Cardiac muscle cell (in vitro differentiated cells and primary cell): ENCODE results near the gene PRDM13. TPM values are rescaled to one million over a fixed set of nuclear protein-coding genes. Genes with fewer than 3 reads are reported as not detected.

Experiments
- DNase-seq, 2 donors: peaks; one replicate each; pipeline versions ENCODE4 v3.0.0 to v3.0.0-alpha.2; 2010 to 2017; ENCODE audit warnings: low read depth in 1 of 2, low spot score in 1 of 2
- H3K27ac ChIP-seq: fragments of 200-600 bp; sonication (generic); 2 replicates; pipeline ENCODE4 v1.5.1; 2016
- H3K27me3 ChIP-seq: fragments of 200-600 bp; sonication (generic); 2 replicates; pipeline ENCODE4 v1.6.0; 2016; ENCODE audit warnings: control low read depth
- H3K36me3 ChIP-seq: fragments of 200-600 bp; sonication (generic); 2 replicates; pipeline ENCODE4 v1.5.1; 2016; ENCODE audit warnings: control low read depth
- H3K4me1 ChIP-seq: fragments of 200-600 bp; sonication (generic); 2 replicates; pipeline ENCODE4 v1.8.1; 2017; ENCODE audit warnings: low read depth, mild to moderate bottlenecking, mixed run types
- H3K4me3 ChIP-seq: fragments of 200-600 bp; sonication (generic); 2 replicates; pipeline ENCODE4 v1.5.1; 2016; ENCODE audit warnings: mild to moderate bottlenecking
- H3K9me3 ChIP-seq: fragments of 200-600 bp; sonication (generic); 2 replicates; pipeline ENCODE4 v1.5.1; 2017; ENCODE audit warnings: low read depth, mild to moderate bottlenecking, control low read depth
- CTCF ChIP-seq: IDR thresholded peaks from 2 replicates; pipeline ENCODE4 v1.5.1; 2012; ENCODE audit warnings: low read depth, mild to moderate bottlenecking, low read length
- polyA plus RNA-seq: library from polyadenylated mRNA; unstranded; fragments of >200 nt; fragmentation: Nextera tagmentation; extraction: Ambion mirVana; gene quantifications from 2 replicates; pipeline ENCODE4 v1.2.1, GENCODE V29; 2016
- total RNA-seq: library from RNA; depleted of rRNA; stranded (reverse); fragments of >200 nt; gene quantifications from 2 replicates; pipeline ENCODE4 v1.2.3, GENCODE V29; 2016

Gene PRDM13
- total RNA-seq (not detected in 2 replicates), polyA plus RNA-seq (not detected in 2 replicates)

- Histone ChIP-seq H3K9me3 (no peaks in the 10 kb centered on the region), H3K36me3 (no peaks in the 10 kb centered on the region), H3K27ac (no peak within 1 kb of the TSS), H3K4me1 (peaks cover 7% of the 10 kb centered on the region), H3K4me3 (no peak within 1 kb of the TSS), H3K27me3 (peaks cover 100% of the 10 kb centered on the region)
- no peak for TF ChIP-seq CTCF
- DNase-seq: no peak
These were observed at the start of gene PRDM13 for GRCh38 chr6:99606656-99607415. Gene PRDM13 (plus strand): TSS chr6:99606833. CDS start chr6:99607035, 202 bp downstream.

GRCh38 chr6:99559057-99559456, 47.6 kb upstream of the PRDM13 start:
- Histone ChIP-seq H3K27me3 (no peaks in the 10 kb centered on the region), H3K9me3 (no peaks in the 10 kb centered on the region), H3K27ac (no peak overlapping the region), H3K36me3 (peaks cover 37% of the 10 kb centered on the region), H3K4me1 (peaks cover 5% of the 10 kb centered on the region), H3K4me3 (no peak overlapping the region)
- TF ChIP-seq CTCF: no peak
- no peak for DNase-seq

- Histone ChIP-seq H3K9me3 (no peaks in the 10 kb centered on the region), H3K27ac (no peak overlapping the region), H3K4me3 (no peak overlapping the region), H3K4me1 (peaks cover 5% of the 10 kb centered on the region), H3K36me3 (peaks cover 24% of the 10 kb centered on the region), H3K27me3 (no peaks in the 10 kb centered on the region)
- DNase-seq: no peak
- no peak for TF ChIP-seq CTCF
These were observed 46.0 kb upstream of the PRDM13 start for GRCh38 chr6:99560668-99561067.

GRCh38 chr6:99563056-99563723, 43.4 kb upstream of the PRDM13 start:
- DNase-seq: no peak
- Histone ChIP-seq H3K4me1 (peaks cover 18% of the 10 kb centered on the region), H3K4me3 (no peak overlapping the region), H3K36me3 (peaks cover 6% of the 10 kb centered on the region), H3K27me3 (no peaks in the 10 kb centered on the region), H3K27ac (no peak overlapping the region), H3K9me3 (no peaks in the 10 kb centered on the region)
- TF ChIP-seq CTCF: no peak

- peak within 1 kb of the TSS; percentile 92 for H3K27ac ChIP-seq
These were observed 38.3 kb upstream of the PRDM13 start, which contains the start of gene CCNC for GRCh38 chr6:99568103-99568933. Gene CCNC (minus strand): TSS chr6:99568660. CDS start chr6:99568527, 133 bp downstream.

More at GRCh38 chr6:99568103-99568933, 38.3 kb upstream of the PRDM13 start, which contains the start of gene CCNC:
- H3K4me3 ChIP-seq: peak within 1 kb of the TSS; percentile 83
- peaks cover 16% of the 10 kb centered on the region for H3K4me1 ChIP-seq
- H3K27me3 ChIP-seq: no peaks in the 10 kb centered on the region
- no peaks in the 10 kb centered on the region for H3K36me3 ChIP-seq
- peak; percentile 96 to 98 for DNase-seq
- no peak for TF ChIP-seq CTCF
- no peaks in the 10 kb centered on the region for H3K9me3 ChIP-seq
